ENCODE results near the gene POLR3G.

The POLR3G gene

DNA sequence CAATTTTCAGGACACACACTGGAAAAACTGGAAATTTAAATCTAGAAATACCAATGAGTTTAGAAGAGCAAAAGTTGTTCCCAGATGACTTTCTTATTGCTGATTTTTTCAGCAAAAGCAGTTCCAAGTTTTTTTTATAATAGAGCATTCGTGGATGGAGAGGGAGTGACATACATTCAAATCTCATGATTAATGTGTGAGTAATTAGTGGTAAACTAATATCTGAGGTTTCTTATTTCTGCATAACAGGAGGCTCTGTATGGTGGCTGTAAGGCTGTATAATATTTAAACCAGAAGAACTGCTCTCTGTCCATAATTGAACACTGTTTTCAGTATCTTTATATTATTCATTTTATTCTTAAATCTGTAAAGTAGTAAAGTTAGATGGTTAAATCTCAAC is 28.9 kb downstream of the POLR3G start:
- no peak for DNase-seq (ENCODE audit: low read depth in 2 of 2)

DNA sequence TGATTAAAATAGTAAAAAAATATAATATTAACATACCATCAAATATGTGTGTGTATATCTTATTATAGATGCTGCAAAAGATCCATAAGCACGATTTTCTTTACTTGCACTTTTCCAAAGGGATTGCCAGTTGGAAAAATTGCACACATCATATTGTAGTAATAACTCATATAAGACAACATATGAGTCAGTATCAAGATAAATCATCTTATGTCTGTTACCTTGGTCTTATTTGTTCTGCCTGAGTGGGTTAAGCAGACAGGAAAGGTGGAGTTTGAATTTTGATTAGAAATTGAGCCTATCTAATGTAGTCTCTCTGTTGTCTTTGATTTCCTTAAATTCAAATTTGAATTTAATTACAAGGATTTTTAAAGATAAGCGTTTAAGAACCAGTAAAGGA is 30.1 kb downstream of the POLR3G start:
- DNase-seq (ENCODE audit: low read depth in 2 of 2), result no peak

DNA sequence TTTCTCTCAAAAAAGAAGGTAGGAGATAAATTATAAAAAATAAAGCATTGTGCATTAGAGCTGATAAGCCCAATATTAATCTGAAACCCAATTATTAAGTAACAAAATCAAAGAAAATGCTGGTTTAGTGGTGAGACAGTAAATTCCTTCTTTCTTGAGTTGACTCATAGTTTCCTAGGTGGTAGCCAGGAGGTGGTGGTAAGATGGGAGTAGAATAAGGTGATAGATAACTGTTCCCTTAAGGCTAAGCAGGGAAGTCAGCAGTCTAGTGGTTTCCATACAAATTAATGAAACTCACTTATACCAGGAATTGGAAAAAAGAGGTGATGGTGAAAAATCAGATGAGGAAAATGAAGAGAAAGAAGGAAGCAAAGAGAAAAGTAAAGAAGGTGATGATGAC is 31.6 kb downstream of the POLR3G start:
- no peak for DNase-seq (ENCODE audit: low read depth in 2 of 2)

DNA sequence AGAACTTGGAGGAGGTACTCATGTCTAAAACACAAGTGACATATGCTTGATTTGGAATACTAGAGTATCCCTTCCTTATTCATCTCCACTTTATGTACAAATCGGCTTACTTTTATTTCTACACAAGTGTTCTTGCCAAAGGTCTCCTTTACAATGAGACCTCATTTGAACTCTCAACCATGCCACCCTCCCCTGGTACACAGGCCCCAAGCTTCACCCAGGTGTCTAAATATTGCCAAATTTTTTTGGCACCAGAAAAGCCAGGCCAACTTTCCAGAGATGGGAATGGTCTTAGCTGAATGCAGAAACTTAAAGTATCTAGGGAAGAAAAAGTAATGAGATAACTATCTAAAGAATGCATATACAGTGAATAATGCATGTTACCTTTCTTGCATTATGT is 35.8 kb downstream of the POLR3G start:
- DNase-seq (ENCODE audit: low read depth in 2 of 2), result no peak

DNA sequence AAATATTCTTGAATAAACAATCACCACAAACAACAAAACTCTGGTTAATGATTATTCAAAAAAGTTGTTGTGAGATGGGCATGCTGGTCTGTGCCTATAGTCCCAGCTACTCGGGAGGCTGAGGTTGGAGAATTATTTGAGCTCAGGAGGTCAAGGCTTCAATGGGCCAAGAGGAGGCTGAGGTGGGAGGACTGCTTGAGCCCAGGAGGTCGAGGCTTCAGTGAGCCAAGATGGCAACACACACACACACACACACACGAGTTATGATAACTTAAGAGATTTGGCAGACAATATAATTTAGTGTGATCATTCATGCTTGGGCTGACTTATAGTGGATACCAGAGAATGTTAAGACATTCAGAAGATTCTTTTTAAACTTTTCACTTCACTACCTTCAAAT is 39.9 kb downstream of the POLR3G start:
- no peak for DNase-seq (ENCODE audit: low read depth in 2 of 2)

DNA sequence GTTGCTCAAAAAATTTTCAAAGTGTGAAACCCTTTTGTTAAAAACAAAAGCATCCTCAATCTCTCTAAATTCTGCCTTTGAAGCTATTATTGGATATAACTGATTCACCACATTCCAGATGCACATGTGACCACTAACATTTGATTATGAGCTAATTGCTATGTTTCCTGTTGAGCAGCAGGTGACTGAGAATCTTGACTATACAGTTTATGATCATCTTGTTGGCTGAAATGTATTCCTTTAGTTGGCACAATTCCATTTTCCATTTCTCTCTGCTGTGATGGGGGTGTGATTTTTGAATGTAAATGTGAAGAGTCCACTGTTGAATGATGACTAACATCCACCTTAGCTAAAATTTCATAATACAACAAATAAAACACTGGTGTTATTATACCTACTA is 44.0 kb downstream of the POLR3G start:
- no peak for DNase-seq (ENCODE audit: low read depth in 2 of 2)

DNA sequence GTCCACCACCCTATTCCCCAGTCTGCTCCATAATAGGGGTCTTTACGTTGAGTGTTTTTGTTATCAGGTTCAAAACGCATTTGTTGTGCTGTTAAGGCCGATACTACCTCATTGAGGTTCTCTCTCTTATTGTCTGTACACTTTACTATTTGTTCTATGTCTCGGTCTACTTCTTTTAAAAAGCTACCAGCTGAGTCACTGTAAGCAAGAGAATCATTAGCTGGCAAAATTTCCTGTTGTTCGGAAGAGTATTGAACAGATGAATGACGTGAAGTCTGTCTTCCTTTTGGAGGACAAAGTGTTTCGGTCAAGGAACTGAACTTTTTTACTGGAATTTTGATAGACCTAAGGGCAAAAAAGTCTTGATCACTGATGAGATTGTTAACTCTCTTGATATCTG is 44.4 kb downstream of the POLR3G start:
- no peak for DNase-seq (ENCODE audit: low read depth in 2 of 2)

DNA sequence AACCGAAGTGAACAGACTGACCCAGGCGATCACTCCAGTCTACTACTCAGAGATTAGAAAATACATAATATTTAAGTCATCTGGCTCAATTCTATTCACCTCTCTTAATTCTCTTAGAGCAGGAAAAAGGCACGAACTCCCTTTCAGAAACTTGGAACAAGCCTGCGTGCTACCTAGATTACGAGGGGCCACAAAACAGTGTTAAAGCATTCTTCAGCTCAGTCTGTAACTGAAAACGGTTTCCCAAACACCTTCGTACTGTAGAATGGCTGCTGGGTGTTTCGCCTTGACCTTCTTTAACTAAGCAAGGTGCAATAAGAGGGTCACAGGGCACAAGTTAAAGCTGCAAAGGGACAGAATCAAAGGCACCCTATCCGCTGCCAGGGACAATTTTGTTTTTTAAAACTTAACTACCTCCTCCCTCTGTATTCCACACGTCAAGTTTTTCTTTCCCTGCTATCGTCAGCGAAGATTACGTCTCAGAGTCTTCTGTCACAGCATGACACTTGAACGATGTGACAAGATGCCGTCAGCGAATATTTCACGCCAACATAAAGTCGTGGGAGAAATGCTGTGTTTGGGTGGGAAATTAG is 54.0 kb downstream of the POLR3G start:
- DNase-seq (ENCODE audit: low read depth in 2 of 2), result peak in 1 of 2 donors; percentile 0

DNA sequence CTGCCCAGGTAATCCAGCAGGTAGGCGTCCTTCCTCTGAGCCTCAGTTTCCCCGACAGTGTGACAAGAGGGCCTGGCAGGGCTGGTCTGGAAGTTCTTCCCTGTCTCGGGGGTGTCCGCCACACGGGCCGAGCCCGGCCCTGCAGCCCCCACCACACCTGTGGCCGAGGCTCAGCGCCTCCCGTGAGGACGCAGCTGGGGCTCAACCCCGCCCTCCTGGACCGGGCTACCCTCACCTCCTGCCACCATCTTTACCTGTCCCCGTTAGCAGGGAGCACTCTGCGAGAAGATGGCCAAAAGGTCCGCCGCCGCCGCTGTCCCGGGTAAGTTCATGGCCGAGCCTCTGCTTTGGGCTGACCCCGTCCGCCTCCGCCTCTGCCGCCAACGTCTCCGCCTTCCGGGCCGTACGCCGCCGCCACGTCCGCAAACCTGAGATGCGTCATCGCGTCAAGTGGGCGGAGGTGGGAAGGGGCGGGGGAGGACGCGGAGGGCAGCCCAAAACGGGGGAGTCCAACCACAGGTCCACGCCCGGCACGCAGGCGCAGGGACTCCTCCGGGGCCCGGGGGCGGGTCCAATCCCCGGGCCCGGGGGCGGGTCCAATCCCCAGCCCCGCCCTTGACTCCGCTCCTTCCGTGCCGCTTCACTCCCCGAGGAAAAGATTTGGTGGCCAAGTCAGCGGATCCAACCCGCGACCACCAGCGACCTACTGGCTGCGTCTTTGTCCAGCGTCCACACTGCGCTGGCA is 54.7 kb downstream of the POLR3G start, which contains the start of gene LYSMD3:
Gene LYSMD3 (minus strand): TSS at position 391 of the 745 bp plus-strand sequence. CDS start 4,295 bp downstream, outside the sequence.
- peak; percentile 96 to 97 for DNase-seq (ENCODE audit: low read depth in 2 of 2)

DNA sequence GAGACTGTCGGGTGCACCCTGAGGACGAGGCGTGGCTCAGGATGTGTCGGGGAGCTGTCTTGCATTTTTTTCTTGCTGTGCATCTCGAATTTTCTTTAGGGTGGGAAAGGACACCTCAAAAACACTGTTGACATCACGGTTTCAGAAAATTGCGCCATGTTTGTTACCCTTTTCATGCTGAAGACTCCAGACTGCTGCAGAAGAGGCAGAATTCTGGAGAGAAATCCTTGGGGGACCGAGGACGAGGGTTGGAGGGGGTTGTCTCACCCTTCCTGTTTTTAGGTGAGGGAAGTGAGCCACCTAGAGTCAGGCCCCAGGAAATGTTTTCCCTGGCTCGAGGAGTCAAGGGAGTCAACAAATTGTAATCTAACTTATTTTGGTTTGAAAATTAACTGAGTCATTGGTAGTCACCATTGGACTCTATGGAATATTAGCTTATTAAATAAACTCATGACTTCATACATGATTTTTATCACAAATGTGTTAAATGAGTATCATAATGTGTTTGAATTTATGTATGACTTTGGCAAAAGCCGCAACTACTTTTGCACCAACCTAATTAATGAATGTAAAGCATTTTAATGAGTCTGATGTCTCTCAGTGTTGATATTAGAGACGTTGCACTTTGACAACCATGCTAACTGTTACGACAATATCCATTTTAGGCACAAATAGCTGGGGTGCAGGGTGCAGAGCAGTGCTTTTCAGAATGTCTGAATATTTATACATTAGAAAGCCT is 55.4 kb downstream of the POLR3G start:
- peak; percentile 32 to 41 for DNase-seq (ENCODE audit: low read depth in 2 of 2)

DNA sequence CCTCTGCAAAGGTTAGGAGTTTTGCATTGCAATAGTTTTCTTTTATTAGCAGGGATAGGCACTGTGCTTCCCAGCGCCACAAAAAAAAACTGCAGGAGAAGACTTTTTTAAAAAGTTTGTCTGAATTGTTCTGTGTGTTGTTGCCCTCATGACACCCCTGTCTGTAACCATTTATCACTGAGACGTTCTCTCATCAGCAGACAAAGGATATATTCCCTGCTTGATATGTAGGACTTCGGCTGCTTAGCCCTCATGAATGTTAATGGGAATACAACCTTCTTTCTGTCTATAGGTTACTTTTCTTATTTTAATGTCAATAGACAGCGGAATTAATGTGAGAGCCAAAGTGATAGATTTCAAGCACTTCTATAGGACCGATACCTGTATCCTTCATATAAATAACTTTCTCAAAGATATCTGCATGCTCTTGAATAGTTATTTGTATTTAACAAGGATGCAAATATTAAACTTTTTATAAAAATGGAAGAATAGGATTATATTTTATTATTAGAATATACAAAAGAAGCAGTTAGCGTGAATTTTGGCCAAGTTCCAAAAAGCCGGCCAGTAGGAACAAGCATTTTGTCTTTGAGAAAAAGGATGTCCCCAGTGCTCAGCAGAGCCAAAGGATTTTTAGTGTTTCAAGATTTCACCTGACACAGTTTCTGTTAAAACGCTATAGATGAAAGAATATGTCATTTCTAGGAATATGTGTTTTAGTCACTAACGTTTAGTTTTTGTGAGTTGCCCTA is 56.2 kb downstream of the POLR3G start:
- no peak for DNase-seq (ENCODE audit: low read depth in 2 of 2)

DNA sequence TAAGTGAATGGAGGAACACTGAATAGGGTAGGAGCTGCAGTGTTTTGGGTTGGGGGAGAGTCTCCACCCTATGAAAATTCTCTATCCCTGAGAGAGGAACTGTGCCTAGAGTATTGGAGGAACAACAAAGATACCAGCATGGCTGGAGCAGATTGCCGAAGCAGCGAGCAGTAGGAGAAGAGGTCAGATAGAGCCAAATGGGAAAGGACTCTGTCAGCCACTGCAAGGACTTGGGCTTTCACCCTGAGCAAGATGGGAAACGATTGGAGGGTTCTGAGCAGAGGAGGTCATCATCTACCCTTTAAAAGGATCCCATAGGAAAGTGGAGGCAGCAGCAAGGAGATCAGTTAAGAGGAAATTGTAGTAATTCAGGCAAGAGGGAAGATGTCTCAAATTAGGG is 59.1 kb downstream of the POLR3G start:
- DNase-seq (ENCODE audit: low read depth in 2 of 2), result no peak

DNA sequence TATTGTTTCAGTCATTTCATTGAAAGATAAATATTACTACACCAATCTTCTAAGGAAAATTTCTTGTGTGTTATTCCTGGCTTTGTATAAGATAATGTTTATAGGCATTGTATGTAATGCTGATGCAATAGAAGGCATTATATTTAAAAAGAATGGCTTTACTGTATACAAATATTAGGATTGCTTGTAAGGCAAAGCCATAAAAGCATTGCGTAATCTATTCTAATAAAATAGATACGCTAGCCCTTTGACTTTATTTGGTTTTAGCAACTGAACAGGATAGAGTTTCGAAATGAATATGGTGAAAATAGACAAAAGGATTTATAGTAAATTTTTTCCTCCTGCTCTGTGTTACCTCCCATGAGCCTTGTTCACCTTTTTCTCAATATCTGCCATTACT is 60.3 kb downstream of the POLR3G start:
- no peak for DNase-seq (ENCODE audit: low read depth in 2 of 2)

DNA sequence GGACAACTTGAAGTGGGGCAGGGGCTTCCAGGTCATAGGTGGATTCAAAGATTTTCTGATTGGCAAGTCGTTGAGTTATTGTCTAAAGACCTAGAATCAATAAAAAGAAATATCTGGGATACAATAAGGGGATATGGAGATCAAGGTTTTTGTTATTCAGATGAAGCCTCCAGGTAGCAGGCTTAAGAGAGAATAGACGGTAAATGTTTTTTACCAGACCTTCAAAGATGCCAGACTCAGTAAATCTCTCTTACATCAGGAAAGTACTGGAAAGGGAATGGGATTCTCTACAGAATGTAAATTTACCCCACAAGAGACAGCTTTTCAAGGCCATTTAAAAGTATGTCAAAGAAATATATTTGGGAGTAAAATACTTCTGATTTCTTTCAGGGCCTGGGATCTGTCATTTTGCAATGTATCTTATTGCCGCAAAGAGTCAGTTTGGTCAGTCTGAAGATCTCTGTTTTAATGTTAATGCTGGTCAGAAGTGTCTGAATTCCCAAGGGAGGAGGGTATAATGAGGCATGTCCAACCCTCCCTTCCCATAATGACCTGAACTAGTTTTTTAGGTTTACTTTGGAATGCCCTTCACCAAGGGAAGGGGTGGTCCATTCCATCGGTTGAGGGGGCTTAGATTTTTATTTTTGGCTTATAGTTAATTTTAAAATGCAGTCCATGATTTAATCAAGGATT is 68.3 kb downstream of the POLR3G start:
- DNase-seq (ENCODE audit: low read depth in 2 of 2), result no peak

DNA sequence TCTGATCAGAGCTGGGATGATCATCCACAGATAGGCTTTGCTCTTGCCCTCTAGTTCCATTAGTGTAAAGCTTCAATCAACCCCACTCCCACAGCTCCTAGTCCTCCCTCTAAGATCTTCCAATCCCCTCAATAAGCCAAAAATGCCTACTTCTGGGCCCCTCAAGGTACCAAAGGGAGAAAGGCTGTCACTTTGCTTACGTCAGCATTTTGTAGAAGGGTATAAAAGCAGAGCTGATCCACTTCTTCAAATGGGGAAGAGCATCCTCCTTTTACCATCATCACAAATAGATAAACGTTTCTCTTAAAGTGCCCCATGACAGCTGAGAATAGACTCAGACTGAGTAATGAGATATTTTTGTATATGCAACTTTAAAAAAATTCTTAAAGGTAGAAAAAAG is 70.8 kb downstream of the POLR3G start:
- DNase-seq (ENCODE audit: low read depth in 2 of 2), result no peak

DNA sequence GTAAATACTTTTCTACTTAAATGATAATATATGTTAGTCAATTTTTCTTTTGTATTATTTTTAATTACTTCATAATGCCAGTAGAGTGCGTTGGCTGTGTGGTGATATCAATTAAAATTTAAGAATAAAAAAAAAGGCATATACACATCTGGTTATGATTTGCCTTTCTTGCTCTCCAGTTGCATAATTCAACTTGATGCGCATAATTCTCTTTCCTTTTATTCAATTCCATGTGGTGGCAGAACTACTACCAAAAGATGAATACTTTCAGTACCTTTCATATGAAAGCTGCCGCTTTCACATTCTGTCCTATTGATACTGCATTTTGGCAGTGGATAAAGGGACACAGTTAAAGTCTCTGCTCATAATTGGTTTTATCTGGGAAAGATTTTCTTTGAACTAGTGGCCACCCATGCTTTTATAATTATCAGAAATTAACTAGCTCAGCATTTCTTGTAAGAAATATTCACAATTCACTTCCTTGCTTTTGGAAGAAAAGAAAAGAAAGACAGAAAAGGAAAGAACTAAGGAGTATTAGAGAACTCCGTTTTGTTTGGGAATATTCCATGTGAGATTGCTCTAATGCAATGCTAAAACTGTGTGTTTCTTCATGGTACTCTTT is 71.7 kb downstream of the POLR3G start:
- no peak for DNase-seq (ENCODE audit: low read depth in 2 of 2)

DNA sequence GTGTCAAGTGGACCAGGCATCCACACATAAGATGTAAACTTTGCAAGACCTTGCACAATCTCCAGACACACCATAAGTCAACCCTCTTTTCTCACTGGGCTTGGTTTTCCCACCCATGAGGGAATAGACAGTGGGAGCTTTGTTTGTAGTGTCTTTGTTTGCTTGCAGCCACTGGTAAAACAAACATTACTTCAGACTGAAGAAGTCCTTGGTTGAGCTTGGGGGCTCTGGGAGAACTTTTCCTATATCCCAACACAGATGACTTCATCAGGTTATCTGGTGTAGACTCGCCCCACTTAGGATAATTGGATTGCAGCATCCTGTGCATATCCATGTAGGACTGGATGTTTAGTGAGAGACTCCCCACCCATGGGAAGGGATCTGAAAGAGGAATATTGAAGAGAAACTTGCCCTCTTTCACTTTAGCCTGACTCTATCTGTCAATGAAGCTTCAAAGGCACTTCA is 72.4 kb downstream of the POLR3G start:
- DNase-seq (ENCODE audit: low read depth in 2 of 2), result no peak

DNA sequence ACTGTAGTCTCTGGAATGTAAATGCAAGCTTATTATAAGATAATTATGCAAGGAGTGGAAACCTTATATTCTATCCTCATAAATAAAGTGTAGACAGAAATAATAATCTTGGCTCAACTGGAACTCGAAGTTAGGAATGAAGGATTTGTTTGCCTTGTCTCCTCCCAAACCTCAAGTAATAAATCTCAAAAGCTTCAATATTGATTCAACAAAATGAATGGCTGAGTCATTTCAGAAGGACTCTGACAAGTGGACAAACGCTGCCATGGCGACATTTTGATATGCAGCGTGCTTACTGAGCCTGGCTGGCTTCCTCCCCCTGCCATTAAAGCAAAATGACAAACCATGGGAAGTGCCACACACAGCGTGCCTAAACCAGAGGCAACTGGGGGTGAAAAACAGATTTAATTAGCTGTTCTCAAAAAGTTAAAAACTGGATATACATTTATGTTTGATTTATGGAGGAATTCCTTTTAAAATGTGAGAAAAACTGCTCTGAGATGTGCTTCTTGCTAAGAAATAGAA is 73.5 kb downstream of the POLR3G start:
- DNase-seq (ENCODE audit: low read depth in 2 of 2), result no peak

DNA sequence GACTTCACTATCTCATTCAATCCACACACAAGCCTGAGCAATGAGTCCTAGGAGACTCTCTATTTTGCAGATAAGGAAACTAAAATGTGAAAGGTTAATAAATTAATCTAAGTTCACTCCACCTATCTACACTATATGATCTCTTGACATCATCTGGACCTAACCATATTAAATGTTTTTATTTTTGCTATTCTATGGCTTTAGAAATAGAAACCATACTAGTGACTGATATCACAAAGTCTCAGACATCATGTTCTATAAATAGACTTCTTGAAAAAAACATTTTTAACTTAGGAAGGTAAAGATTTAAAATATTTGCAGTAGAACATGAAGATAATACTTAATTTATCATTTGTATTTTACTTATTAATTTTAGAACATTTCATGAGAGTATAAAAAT is 74.6 kb downstream of the POLR3G start:
- no peak for DNase-seq (ENCODE audit: low read depth in 2 of 2)

DNA sequence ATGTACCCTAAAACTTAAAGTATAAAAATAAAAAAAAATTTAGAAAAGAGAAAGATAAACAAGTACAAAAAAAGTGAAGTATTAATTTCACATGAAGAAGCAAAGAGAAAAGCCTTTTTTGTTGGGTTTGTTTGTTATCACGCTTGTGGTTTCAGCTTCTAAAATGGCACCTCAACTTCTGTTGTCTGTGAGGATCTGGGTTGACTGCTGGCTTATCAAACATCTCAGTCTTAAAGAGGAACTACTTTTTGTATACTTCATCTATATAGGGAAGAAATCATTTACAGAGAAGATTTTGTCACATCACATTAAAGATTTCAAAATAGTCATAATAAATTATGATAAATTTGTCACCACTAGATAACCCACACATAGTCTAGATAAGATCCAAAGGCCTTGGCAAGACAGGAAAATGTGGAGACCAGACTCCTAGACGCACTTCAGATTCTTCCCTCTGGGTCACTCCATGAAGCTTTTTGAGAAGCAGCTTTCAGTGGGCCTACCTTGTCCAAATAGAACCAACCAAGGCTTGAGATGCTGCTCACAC is 75.1 kb downstream of the POLR3G start:
- no peak for DNase-seq (ENCODE audit: low read depth in 2 of 2)
